Kidney glomerular epithelial cell (primary cell): ENCODE data around the gene STX1A.

Experiments used
- DNase-seq: peaks from one replicate; lab custom pipeline; 2025; lab: John Stamatoyannopoulos, UW

Gene STX1A

DNA sequence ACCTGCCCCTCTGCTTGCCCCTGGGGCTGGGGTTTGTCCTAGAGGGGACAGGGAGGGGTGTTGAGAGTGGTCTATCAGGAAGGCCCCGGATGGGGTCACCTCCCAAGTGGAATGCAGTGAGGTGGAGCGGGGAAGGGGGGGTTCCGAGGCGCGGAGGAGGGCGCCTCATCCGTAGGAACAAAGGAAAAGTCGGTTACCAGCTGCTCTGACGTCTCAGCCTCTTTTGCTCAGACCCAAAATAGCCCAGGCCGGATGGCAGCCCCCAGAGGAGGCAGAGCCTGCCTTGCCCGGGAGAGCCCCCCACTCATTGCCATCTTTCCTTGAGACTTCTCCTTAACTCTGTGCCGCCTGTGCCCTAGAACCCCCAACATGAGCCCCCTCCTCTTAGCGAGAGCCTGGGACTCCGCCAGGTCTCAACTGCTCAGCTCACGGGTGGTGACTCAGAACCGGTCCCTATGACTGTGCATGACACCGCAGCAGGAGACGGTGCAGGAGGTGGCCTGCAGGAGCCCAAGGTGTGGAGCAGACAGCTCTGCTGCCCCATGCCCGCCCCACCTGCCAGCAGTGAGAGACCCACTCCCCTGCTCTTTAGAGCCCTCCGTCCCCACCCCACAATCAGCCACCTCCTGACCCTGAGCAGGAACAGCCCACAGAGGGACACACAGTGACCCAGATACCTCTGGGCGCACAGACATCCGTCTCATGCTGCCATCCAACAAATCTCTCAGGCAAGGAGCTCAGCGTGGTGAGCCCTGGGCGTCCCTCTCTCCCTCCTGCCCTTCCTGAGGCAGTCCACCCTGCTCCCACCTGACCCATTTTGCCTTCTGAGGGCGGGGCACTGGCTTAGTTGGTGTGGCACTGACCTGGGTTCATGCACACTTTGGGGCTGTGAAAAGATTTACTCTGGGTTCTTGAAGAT is 13.1 kb downstream of the STX1A start:
- no peak for DNase-seq

DNA sequence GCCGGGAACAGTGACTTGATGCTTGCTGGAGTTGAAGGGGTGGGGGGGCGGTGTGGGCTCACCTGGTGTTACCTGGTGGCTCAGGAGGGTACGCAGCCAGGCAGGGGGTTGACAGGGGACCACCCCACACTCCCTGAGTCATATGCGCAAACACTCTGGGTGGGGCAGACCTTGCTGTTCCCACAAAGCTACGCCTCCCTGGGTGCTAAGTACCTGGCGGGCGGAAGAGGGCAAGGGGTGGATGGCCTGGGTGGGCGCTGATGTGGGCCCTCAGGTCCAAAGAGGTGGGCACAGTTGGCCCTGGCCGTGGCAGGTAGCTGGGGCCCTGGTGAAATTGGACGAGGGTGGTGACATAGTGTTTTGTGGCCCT is 13.9 kb downstream of the STX1A start:
- no peak for DNase-seq

DNA sequence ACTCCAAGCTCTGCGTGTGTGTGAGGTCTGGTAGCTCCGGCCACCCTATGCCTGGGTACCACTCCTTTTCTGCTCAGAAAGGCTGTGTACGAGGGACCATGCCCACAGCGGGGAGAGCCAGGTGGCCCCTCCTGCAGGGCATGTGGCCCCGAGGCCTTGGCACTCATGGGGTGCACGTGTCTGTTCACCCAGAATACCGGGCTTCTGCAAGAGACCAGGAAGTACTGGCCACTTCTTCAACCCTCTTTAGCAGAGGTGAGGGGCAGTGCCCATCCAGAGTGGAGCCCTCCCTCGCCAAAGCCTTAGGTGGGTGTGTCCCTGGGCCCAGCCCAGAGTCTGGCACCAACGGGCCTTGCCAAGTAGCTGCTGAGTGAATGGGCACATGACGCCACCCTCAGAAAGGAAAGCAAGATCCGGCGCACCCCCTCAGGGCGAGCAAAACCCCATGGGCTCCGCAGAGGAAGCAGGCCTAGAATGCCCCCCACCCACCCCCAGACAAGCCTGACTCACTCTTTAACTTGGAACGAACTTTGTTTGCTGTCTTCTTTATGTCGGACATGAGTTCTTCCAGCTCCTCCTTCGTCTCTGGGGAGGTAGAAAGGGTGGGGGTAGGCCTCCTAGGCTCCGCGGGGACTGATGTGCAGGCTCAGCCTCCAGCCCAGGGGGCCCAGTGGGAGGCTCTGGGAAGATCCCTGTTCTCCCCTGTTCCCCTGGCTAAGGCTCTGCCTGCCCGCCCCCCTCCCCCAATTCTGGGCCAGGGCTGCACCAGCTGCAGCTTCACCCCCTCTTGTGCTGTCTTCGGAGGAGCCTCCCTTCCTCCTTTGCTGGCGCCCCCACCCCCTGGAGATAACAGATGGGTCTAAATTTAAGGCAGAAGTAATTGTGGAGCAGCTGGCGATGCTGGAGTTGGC is 14.6 kb downstream of the STX1A start:
- DNase-seq = no peak

DNA sequence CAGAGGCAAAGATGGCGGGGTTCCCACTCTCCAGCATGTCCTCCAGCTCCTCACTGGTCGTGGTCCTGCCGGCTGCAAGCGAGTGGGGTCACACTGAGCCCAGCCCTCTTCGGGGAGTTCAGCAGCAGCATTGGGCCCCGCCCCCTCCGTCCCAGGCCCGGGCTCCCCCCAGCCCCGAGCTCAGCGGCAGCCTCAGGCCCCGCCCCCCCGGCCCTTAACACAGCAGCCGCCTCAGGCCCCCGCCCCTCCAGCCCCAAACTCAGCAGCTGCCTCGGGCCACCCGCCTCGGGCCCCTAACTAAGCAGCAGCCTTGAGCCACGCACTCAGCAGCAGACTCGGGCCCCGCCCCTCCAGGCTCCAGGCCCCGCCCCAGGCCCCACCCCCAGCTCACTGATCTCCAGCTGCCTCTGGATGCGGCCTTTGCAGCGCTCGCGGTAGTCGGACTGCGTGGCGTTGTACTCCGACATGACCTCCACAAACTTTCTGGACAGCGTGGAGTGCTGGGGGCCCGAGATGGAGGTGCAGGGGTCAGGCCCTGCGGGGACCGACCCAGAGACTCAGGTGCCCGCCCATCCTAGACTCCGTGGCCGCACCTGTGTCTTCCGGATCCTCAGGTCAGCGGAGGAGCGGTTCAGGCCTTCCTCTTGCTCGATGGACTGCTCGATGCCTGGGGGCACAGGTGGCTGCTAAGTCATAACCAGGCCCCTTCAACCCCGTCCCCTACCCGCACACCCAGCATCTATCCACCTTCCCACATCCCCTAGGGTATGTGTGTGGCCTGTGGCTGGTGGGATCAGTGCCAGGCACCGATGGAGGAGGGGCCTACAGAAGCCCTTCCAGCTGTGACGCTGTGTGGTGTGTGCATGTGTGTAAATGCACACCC is 15.5 kb downstream of the STX1A start:
- DNase-seq = no peak

DNA sequence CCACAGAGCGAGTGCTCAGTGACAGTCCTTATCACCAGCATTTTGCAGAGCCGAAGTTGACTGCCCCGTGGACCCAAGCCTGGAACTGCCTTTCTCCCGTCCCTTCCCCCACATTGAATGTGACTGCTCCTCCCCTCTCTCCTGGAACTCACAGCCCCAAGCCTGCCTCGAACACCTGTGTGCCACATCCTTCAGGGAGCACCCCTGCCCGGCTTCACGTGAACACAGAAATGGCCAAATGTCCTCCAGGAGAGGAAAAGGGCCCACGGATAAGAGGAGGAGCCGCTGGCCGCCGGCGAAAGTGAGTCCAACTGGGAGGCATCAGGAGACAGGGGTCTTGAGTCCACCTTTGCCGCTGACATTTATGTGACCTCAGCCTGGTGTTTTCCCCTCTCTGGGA is 16.2 kb downstream of the STX1A start:
- no peak for DNase-seq

DNA sequence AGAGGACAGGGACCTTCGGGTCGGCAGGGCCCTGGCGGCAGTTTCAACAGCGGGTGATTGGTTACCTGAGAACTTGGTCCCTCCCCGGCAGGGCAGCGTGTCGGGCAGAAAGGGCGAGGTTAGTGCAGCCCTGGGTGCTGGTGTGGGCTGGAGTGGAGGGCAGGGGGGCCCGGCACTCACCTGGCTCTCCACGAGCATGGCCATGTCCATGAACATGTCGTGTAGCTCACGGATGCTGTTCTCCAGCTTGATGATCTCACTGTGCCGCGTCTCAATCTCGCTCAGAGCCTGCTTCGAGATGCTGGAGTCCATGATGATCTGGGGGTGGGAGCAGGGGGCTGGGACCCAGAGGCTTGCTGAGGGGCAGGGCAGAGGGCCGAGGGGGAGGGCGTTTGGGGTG is 16.8 kb downstream of the STX1A start:
- DNase-seq = no peak

DNA sequence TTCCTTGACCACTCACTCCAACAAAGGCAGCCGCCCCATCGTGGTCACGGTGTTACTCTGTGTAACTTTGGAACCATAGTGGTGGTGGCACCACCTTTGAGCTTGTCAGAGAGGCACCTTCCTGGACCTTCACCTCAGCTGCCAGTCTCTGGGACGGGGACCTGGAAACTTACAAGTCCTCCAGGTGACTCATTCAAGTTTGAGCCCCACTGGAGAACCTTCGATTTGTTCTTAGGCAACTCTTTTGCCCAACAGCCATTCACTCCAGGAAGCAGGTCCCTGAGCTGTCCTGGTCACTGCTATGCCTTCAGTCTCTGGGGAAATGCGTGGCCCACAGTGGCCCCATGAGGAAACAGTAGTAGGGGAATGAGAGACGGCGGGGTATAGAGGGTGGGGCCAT is 17.2 kb downstream of the STX1A start:
- no peak for DNase-seq

DNA sequence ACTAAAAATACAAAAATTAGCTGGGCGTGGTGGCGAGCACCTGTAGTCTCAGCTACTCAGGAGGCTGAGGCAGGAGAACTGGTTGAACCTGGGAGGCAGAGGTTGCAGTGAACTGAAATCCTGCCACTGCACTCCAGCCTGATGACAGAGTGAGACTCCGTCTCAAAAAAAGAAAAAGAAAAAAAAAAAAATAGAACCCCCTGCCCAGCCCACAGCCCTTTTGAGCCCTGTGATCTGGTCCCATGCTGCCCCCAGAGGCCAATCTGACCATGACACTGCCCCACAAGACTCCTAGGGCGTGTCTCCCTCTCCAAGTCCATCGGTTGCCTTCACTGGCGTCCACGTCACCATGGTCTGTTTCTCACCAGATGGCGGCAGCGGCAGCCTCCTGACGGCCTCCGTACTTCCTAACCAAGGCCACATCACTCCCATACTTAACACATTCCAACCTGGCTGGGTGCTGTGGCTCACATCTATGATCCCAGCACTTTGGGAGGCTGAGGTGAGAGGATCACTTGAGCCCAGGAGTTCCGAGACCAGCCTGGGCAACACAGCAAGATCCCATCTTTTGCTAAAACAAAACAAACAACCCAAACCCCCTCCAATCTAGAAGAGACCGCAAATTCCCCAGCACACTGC is 18.0 kb downstream of the STX1A start:
- no peak for DNase-seq

DNA sequence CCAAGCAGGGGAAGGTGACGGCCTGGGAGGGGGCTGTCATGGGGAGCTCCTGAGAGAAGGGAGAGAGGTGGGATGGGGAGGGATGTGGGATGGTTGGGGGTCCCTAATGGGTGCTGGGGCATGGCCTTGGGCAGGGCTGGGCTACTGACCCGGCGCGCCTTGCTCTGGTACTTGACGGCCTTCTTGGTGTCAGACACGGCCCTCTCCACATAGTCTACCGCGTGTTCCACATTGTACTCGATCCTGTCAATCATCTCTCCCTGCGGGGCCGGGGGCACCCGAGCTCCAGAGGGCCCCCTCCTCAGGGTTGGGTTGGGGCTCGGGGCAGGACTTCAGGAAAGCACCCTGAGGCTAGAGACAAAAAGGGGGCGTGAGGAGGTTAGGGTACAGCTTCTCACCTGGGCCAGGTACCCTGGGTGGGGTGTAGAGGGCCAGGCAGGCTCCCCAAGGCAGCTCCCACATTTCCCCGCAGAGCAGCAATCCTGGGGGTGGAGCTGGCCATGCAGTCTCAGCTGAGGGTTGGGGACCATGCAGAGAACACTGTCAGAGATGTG is 18.8 kb downstream of the STX1A start:
- DNase-seq = no peak

DNA sequence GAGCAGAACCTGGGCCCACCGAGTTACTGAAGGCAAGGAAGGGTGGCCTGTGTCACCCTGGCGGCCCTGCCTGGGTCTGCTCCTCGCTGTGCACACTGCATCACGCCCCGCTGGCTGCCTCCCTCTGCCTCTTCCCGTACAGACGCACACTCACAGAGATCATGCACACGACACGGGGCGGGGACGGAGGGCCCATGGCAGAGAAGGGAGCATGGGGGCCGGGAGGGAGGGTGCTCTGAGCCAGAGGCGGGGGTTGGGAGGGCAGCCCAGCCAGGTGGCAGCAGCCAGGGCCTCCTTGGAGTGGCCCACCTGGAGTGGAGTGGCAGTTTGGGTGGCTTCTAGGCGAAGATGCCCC is 19.4 kb downstream of the STX1A start:
- no peak for DNase-seq

DNA sequence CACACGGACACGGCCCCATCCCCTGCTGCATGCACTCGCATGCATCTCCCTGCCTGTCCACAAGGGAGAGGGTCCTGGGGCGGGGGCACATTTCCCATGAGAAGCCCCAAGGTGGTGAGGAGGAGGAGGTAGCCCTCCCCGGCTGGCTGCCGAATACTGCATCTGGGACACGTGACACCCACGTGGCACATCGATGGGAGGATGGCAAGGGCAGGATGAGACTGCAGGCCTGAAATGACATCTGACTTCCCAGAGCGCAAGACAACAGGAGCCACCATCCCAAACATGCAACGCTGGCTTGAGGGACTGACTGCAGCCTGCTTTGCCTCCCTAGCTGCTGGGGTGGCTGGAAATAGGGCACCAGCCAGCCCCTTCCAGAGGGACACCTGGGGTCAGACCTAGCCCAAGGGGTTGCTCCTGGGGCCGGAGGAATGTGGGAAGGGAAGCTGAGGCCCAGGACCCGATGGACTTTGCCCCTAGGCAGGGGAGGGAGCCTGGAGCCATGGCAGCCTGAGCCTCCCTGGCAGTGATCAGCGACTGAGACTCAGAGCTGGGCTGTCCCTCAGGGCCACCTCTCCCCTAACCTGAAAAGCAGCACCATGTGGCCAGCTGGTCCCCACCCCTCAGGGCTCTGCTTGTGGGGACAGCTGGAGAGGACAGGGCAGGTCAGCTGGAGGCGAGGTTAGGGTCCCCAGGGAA is 19.9 kb downstream of the STX1A start:
- DNase-seq = no peak

DNA sequence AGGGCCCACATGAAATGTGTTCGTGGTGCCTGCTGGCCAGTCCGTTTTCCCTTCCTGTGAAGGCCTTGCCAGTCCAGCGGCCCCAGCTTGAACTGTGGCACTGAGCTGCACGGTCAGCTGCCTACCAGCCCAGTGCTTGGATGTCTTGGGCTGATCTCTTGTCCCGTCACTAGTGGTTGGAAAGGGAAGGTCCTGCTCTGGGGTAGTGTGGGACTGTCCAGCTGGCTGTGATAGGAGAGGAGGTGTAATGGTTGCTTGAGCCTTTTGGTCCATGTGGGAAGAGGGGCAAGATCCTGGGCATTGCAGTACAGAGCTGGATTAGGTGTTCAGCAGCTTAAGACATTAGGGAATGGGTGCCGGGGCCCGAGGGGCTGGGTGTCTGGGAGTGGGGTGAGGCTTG is 21.1 kb downstream of the STX1A start:
- DNase-seq = no peak

DNA sequence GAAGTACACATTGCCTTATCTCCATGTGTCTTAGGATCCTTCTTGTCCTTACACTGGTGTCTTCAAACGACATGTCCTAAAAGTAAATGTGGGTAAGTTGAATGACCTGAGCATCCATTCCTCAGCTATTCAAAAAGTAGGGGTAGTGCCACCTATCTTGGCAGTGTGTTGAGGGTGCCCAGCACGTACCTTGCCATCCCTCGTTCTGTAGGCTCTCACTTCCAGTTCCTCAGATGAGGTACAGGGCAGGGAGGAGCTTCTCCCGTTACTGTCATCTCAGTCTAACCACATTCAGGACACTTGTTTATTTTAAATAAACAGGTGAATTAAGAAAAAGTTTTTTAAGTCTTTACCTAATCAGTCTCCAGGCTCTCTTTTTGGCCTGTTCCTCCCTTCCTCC is 23.1 kb downstream of the STX1A start:
- no peak for DNase-seq

DNA sequence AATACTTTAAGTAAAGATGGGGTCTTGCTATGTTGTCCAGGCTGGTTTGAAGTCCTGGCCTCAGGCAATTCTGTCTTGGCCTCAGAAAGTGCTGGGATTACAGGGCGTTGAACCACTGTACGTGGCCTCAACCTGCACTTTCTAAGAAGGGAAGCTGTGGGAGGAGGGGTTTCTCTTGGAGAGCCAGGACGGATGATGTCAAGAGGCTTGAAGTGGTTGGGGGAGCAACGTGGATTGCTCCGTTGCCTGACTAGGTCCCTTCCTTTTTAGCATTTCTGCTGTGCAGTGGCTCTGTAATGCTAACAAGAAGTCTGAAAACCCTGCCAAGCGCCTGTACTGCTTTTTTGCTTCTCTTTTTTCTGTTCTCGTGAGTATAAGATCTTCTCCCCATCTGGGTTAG is 28.8 kb downstream of the STX1A start:
- no peak for DNase-seq

DNA sequence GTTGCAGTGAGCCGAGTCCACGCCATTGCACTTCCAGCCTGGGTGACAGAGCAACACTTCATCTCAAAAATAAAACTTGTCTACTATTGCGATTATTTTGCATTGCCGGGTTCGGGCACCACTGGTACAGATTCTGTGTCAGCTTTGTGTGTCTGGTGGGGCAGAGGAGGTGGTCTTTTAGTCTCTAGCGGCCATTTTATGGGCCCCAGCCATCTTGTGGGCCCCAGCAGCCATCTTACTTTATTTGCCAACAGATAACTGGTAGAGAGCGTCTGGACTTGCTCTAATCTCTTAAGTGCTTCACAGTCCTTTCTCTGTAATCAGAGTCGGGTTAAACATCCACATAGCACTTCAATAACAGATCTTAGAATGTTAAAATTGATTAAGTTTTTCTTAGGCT is 31.2 kb downstream of the STX1A start:
- no peak for DNase-seq

DNA sequence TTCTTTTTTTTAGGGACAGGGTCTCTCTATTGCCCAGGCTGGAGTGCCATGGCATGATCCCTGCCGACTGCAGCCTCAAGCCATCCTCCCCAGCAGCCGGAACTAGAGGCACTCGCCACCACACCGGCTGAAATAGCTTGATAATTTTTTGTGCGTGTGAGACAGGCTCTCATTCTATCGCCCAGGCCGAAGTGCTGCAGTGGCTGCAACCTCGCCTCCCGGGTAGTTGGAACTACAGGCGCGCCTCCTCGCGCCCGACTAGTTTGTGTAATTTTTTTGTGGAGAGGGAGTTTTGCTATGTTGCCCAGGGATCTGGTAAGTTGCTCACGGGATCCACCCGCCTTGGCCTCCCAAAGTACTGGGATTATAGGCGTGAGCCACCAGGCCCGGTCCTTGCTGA is 34.2 kb downstream of the STX1A start:
- no peak for DNase-seq

DNA sequence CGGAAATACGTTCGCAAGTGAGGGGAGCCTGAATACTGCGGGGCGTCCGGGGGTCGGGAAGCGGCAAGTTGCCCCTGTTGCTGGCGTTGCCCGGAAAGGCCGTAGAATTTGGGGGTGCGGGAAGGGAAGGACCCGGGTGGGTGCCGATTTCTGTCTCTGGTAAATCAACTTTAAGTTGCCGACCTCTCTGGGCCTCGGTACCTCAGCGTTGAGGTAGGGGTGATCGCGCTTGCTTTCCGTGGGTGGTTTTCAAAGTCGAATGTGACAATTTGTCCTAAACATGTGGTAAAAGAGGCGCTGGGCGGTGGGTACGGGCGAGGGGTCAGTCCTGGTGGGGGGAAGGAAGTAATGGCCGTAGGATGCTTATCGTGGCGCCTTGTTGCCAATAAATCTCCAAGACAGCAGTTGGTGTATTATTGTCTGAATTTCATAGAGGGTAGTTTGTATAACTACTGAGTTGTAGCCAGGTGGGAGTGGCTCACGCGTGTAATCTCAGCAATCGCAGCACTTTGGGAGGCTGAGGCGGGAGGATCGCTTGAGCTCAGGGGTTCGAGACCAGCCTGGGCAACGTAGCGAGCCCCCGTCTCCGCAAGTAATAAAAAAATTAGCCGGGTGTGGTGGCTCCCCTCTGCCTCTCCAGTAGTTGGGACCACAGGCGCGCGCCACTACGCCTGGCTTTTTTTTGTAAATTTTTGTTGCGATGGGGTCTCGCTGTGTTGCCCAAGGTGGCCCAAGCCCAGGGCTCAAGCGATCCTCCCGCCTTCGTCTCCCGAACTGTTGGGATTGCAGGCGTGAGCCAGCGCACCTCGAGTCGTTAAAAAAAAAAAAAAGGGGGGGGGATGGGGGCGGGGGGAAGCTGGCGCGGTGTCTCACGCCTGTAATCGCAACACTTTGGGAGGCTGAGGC is 35.4 kb downstream of the STX1A start:
- no peak for DNase-seq

DNA sequence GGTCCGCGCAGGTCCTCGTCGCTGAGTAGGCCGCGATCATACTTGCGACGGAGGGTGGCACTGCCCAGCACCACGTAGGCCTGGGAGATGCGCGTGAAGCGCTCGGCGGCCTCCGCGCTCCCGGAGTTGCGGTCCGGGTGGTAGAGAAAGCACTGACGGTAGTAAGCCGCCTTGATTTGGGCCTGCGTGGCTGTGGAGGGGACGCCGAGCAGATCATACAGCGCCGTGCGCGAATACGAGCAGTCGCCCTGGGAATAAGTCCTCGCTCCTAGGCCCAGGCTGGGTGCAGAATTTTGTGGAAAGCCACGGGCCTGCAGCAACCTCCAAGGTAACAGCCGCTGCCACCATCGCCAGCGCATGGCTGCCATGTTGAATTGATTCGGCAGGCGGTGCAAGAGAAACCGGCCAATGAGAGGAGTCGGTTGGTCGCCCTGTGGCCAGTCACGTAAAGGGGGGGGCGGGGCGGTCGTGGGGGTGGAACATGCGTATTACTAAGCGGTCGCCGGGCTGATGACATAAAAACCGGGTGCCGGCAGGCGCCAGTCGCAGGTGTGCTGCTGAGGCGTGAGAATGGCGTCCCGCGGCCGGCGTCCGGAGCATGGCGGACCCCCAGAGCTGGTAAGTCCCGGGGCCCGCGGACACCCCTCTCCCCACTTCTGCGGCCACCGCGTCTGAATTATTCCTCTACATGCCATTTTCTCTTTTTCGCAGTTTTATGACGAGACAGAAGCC is 36.2 kb downstream of the STX1A start, which contains the start of the genes BUD23 and DNAJC30:
Gene BUD23 (plus strand): TSS at position 542 of the 732 bp plus-strand sequence. CDS start 29 bp downstream, at position 571.
Gene DNAJC30 (minus strand): TSS at position 398 of the 732 bp plus-strand sequence. CDS start 30 bp downstream, at position 368.
- peak; percentile 85 for DNase-seq

DNA sequence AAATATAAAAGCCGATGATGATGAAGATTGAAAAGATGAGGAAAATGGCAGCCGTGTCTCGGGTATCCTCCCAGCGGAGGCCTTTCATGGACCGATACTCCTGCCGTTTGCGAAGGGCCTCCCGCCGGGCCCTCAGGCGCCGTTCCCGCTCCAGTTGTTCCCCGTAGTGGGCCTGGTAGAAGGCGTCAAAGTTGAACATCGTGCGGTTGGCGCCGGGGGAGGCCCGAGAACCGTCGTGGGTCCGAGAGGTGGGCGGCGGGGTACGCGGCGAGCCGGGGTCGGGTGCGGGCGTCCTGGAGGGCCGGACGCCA is 36.8 kb downstream of the STX1A start:
- no peak for DNase-seq
